CD8-positive, alpha-beta memory T cell (primary cell): Measurements from ENCODE around the gene SEC31A. TPM values are rescaled to one million over a fixed set of nuclear protein-coding genes. Genes with fewer than 3 reads are reported as not detected.

Source experiments
- CTCF ChIA-PET: fragments of 350-600 bp; sonication (Branson Sonifier 250); formaldehyde crosslinking; loops from one replicate; lab custom pipeline; 2021; ENCODE audit warnings: antibody characterized with exemption; lab: Charles Lee
- POLR2A ChIA-PET: fragments of 350-600 bp; sonication (Branson Sonifier 250); formaldehyde crosslinking; loops from one replicate; lab custom pipeline; 2021; ENCODE audit warnings: antibody characterized with exemption; lab: Charles Lee
- DNase-seq, 5 donors: peaks; one replicate each; pipeline versions ENCODE4 v3.0.0 to v3.0.0-alpha.2; 2020 to 2022; ENCODE audit warnings: mixed read lengths in 1 of 5
- H3K27ac ChIP-seq: one replicate; pipeline ENCODE4 v1.7.0; 2013; ENCODE audit warnings: low read depth, mild to moderate bottlenecking, low read length, moderate library complexity
- H3K27me3 ChIP-seq: 2 replicates; pipeline ENCODE4 v1.7.0; 2013; ENCODE audit warnings: low read length, mild to moderate bottlenecking; ENCODE audit not compliant: insufficient read depth, poor library complexity, severe bottlenecking
- H3K36me3 ChIP-seq: 2 replicates; pipeline ENCODE4 v1.7.0; 2013; ENCODE audit warnings: mild to moderate bottlenecking, low read length, moderate library complexity; ENCODE audit not compliant: insufficient read depth
- H3K4me1 ChIP-seq: 2 replicates; pipeline ENCODE4 v1.7.0; 2013; ENCODE audit warnings: mild to moderate bottlenecking, low read length, moderate library complexity; ENCODE audit not compliant: insufficient read depth
- H3K4me3 ChIP-seq: 2 replicates; pipeline ENCODE4 v1.7.0; 2013; ENCODE audit warnings: mild to moderate bottlenecking, low read length
- H3K9me3 ChIP-seq: 2 replicates; pipeline ENCODE4 v1.7.0; 2013; ENCODE audit warnings: mild to moderate bottlenecking, low read length
- H3K27ac Mint-ChIP-seq, 8 donors: one replicate each; pipeline ENCODE4 v1.8.0; 2020 to 2021; ENCODE audit warnings: mixed read lengths in 8 of 8, mild to moderate bottlenecking in 6 of 8, inconsistent platforms in 3 of 8, moderate library complexity in 3 of 8
- H3K27me3 Mint-ChIP-seq, 2 donors: one replicate each; pipeline ENCODE4 v1.8.0; 2020 to 2021; ENCODE audit warnings: mixed read lengths in 2 of 2, mild to moderate bottlenecking in 1 of 2, moderate library complexity in 1 of 2
- H3K36me3 Mint-ChIP-seq, 3 donors: one replicate each; pipeline ENCODE4 v1.8.0; 2020 to 2021; ENCODE audit warnings: mixed read lengths in 3 of 3, inconsistent platforms in 1 of 3, mild to moderate bottlenecking in 1 of 3
- H3K4me1 Mint-ChIP-seq, 3 donors: one replicate each; pipeline ENCODE4 v1.8.0; 2020 to 2021; ENCODE audit warnings: mixed read lengths in 3 of 3, inconsistent platforms in 1 of 3, mild to moderate bottlenecking in 1 of 3
- H3K4me3 Mint-ChIP-seq, 7 donors: one replicate each; pipeline ENCODE4 v1.8.0; 2020 to 2021; ENCODE audit warnings: mixed read lengths in 7 of 7, mild to moderate bottlenecking in 6 of 7, moderate library complexity in 4 of 7, inconsistent platforms in 2 of 7
- H3K9me3 Mint-ChIP-seq, 5 donors: one replicate each; pipeline ENCODE4 v1.8.0; 2020 to 2022; ENCODE audit warnings: mixed read lengths in 5 of 5, mild to moderate bottlenecking in 3 of 5, moderate library complexity in 2 of 5, inconsistent platforms in 1 of 5
- polyA plus RNA-seq: library from polyadenylated mRNA; unstranded; fragments of 300-500 nt; fragmentation: Illumina TruSeq; gene quantifications from one replicate; pipeline ENCODE4 v1.2.3, GENCODE V29; 2021
- total RNA-seq, 2 experiments: library from RNA; stranded (reverse); gene quantifications; one replicate each; pipeline ENCODE4 v1.2.3, GENCODE V29; 2021

SEC31A gene
- total and polyA plus RNA-seq, 3 experiments from 2014 or later: 87.3 to 129 (median 100) TPM

GRCh38 chr4:82809619-82810018 is 81.3 kb downstream of the SEC31A start:
- Mint-ChIP-seq H3K36me3 (no peaks in the 10 kb centered on the region), H3K4me3 (no peak overlapping the region), H3K9me3 (no peaks in the 10 kb centered on the region), H3K4me1 (peaks cover 5 to 11% (median 6%) of the 10 kb centered on the region in 3 donors), H3K27ac (no peak overlapping the region), H3K27me3 (peaks cover 0 to 4% of the 10 kb centered on the region in 2 donors)
- Histone ChIP-seq H3K27me3 (no peaks in the 10 kb centered on the region), H3K4me1 (no peaks in the 10 kb centered on the region), H3K9me3 (no peaks in the 10 kb centered on the region), H3K36me3 (no peaks in the 10 kb centered on the region), H3K27ac (no peak overlapping the region), H3K4me3 (no peak overlapping the region)
- CTCF ChIA-PET: interaction anchor here (1.1 kb wide), 1 partner anchor 21 kb away, joined by 3 read pairs; no protein-coding TSS in a partner anchor
- POLR2A ChIA-PET: interaction anchor here (0.5 kb wide), 1 partner anchor 345 kb away, joined by 3 read pairs; no protein-coding TSS in a partner anchor
- DNase-seq: no peak

- Mint-ChIP-seq H3K27me3 (peaks cover 7 to 28% of the 10 kb centered on the region in 2 donors), H3K9me3 (no peaks in the 10 kb centered on the region), H3K36me3 (peaks cover 0 to 2% (median 0%) of the 10 kb centered on the region in 3 donors), H3K4me3 (no peak overlapping the region), H3K27ac (no peak overlapping the region), H3K4me1 (peaks cover 9 to 13% (median 9%) of the 10 kb centered on the region in 3 donors)
- Histone ChIP-seq H3K4me3 (no peak overlapping the region), H3K27ac (no peak overlapping the region), H3K36me3 (no peaks in the 10 kb centered on the region), H3K27me3 (no peaks in the 10 kb centered on the region), H3K9me3 (no peaks in the 10 kb centered on the region), H3K4me1 (peaks cover 9% of the 10 kb centered on the region)
- ChIA-PET CTCF (no interaction called here), POLR2A (no interaction called here)
- no peak for DNase-seq
Measured at GRCh38 chr4:82803746-82804145, 87.2 kb downstream of the SEC31A start.

- no peak overlapping the region for H3K27ac ChIP-seq
- ChIA-PET POLR2A (no interaction called here), CTCF (no interaction called here)
- Mint-ChIP-seq H3K9me3 (no peaks in the 10 kb centered on the region), H3K27me3 (peaks cover 7 to 28% of the 10 kb centered on the region in 2 donors), H3K4me3 (no peak overlapping the region), H3K36me3 (peaks cover 0 to 4% (median 0%) of the 10 kb centered on the region in 3 donors), H3K27ac (no peak overlapping the region), H3K4me1 (peaks cover 9 to 13% (median 9%) of the 10 kb centered on the region in 3 donors)
- H3K9me3 ChIP-seq: no peaks in the 10 kb centered on the region
- peaks cover 9% of the 10 kb centered on the region for H3K4me1 ChIP-seq
- no peak for DNase-seq
- no peaks in the 10 kb centered on the region for H3K36me3 ChIP-seq
- H3K27me3 ChIP-seq: no peaks in the 10 kb centered on the region
- no peak overlapping the region for H3K4me3 ChIP-seq
Measured at GRCh38 chr4:82802911-82803310, 88.0 kb downstream of the SEC31A start.

GRCh38 chr4:82801910-82802521 is 88.9 kb downstream of the SEC31A start:
- H3K9me3 ChIP-seq: no peaks in the 10 kb centered on the region
- no peak overlapping the region for H3K4me3 ChIP-seq
- peaks cover 16 to 20% (median 16%) of the 10 kb centered on the region in 3 donors for H3K4me1 Mint-ChIP-seq
- no peaks in the 10 kb centered on the region for H3K27me3 ChIP-seq
- POLR2A ChIA-PET: no interaction called here
- no peak overlapping the region for H3K4me3 Mint-ChIP-seq
- peaks cover 0 to 4% (median 0%) of the 10 kb centered on the region in 3 donors for H3K36me3 Mint-ChIP-seq
- no peak overlapping the region for H3K27ac ChIP-seq
- H3K27ac Mint-ChIP-seq: peak overlapping the region in 1 of 8 donors; percentile 12
- H3K36me3 ChIP-seq: no peaks in the 10 kb centered on the region
- peaks cover 12 to 25% of the 10 kb centered on the region in 2 donors for H3K27me3 Mint-ChIP-seq
- DNase-seq: no peak
- CTCF ChIA-PET: no interaction called here
- no peaks in the 10 kb centered on the region for H3K9me3 Mint-ChIP-seq
- H3K4me1 ChIP-seq: peaks cover 9% of the 10 kb centered on the region

- H3K27ac ChIP-seq: no peak overlapping the region
Measured at GRCh38 chr4:82799006-82799881, 91.7 kb downstream of the SEC31A start.

GRCh38 chr4:82798168-82799005 is 92.6 kb downstream of the SEC31A start, which contains the start of gene SCD5:
Gene SCD5, minus strand, starts transcription at chr4:82798796. Its CDS starts 259 bp downstream, at chr4:82798537.
- peak within 1 kb of the TSS; percentile 55 for H3K4me3 ChIP-seq
- no peaks in the 10 kb centered on the region for H3K9me3 Mint-ChIP-seq

More at GRCh38 chr4:82799006-82799881, 91.7 kb downstream of the SEC31A start:
- no peaks in the 10 kb centered on the region for H3K27me3 ChIP-seq
- Mint-ChIP-seq H3K4me3 (peak overlapping the region; percentile 79 to 95 (median 86)), H3K27me3 (peaks cover 14 to 24% of the 10 kb centered on the region in 2 donors), H3K4me1 (peaks cover 19 to 30% (median 22%) of the 10 kb centered on the region in 3 donors), H3K36me3 (peaks cover 0 to 4% (median 0%) of the 10 kb centered on the region in 3 donors), H3K27ac (peak overlapping the region in 5 of 8 donors; percentile 10 to 74 (median 57)), H3K9me3 (no peaks in the 10 kb centered on the region)
- H3K4me3 ChIP-seq: peak overlapping the region; percentile 55
- H3K4me1 ChIP-seq: peaks cover 9% of the 10 kb centered on the region
- POLR2A ChIA-PET: interaction anchor here (0.5 to 1.0 kb wide), 5 partner anchors 26 to 370 kb away, joined by 3 to 6 read pairs (median 4); no protein-coding TSS in a partner anchor
- no peaks in the 10 kb centered on the region for H3K9me3 ChIP-seq
- CTCF ChIA-PET: interaction anchor here (1.4 kb wide), 1 partner anchor 370 kb away, joined by 3 read pairs; no protein-coding TSS in a partner anchor
- DNase-seq: peak in 1 of 5 donors; percentile 3
- no peaks in the 10 kb centered on the region for H3K36me3 ChIP-seq

More at GRCh38 chr4:82798168-82799005, 92.6 kb downstream of the SEC31A start, which contains the start of gene SCD5:
- Histone ChIP-seq H3K9me3 (no peaks in the 10 kb centered on the region), H3K4me1 (peaks cover 9% of the 10 kb centered on the region), H3K27ac (no peak within 1 kb of the TSS), H3K27me3 (no peaks in the 10 kb centered on the region), H3K36me3 (no peaks in the 10 kb centered on the region)
- H3K27ac Mint-ChIP-seq: peak within 1 kb of the TSS in 6 of 8 donors; percentile 10 to 74 (median 52)
- peak within 1 kb of the TSS; percentile 79 to 95 (median 86) for H3K4me3 Mint-ChIP-seq
- H3K4me1 Mint-ChIP-seq: peaks cover 19 to 34% (median 22%) of the 10 kb centered on the region in 3 donors
- POLR2A ChIA-PET: interaction anchor here (0.5 to 1.0 kb wide), 4 partner anchors 10 to 371 kb away, joined by 3 read pairs; no protein-coding TSS in a partner anchor
- CTCF ChIA-PET: interaction anchor here (1.4 kb wide), 1 partner anchor 369 kb away, joined by 3 read pairs; no protein-coding TSS in a partner anchor
- peak; percentile 49 to 78 (median 68) for DNase-seq
- peaks cover 14 to 24% of the 10 kb centered on the region in 2 donors for H3K27me3 Mint-ChIP-seq
- peaks cover 0 to 4% (median 0%) of the 10 kb centered on the region in 3 donors for H3K36me3 Mint-ChIP-seq
